Neural cell (in vitro differentiated cells): Measurements from ENCODE around the gene KDM2A.

Source experiments
- CTCF ChIP-seq: fragments of 450-650 bp; IDR thresholded peaks from 2 replicates; pipeline ENCODE4 v1.5.1; 2014; ENCODE audit warnings: antibody characterized with exemption, mild to moderate bottlenecking, moderate library complexity; ENCODE audit not compliant: poor library complexity, severe bottlenecking
- RAD21 ChIP-seq: fragments of 450-650 bp; conservative IDR thresholded peaks from 2 replicates; pipeline ENCODE4 v1.6.1; 2014; ENCODE audit warnings: antibody characterized with exemption, mild to moderate bottlenecking, moderate library complexity
- TF ChIP-seq, protein P1 (sequence below): IDR thresholded peaks from 2 replicates; pipeline ENCODE4 v1.6.1; 2012; ENCODE audit warnings: borderline replicate concordance

GRCh38 chr11:67197606-67198005 is 78.5 kb downstream of the KDM2A start:
- TF ChIP-seq CTCF (no peak), RAD21 (no peak)
- TF ChIP-seq, protein P1, sequence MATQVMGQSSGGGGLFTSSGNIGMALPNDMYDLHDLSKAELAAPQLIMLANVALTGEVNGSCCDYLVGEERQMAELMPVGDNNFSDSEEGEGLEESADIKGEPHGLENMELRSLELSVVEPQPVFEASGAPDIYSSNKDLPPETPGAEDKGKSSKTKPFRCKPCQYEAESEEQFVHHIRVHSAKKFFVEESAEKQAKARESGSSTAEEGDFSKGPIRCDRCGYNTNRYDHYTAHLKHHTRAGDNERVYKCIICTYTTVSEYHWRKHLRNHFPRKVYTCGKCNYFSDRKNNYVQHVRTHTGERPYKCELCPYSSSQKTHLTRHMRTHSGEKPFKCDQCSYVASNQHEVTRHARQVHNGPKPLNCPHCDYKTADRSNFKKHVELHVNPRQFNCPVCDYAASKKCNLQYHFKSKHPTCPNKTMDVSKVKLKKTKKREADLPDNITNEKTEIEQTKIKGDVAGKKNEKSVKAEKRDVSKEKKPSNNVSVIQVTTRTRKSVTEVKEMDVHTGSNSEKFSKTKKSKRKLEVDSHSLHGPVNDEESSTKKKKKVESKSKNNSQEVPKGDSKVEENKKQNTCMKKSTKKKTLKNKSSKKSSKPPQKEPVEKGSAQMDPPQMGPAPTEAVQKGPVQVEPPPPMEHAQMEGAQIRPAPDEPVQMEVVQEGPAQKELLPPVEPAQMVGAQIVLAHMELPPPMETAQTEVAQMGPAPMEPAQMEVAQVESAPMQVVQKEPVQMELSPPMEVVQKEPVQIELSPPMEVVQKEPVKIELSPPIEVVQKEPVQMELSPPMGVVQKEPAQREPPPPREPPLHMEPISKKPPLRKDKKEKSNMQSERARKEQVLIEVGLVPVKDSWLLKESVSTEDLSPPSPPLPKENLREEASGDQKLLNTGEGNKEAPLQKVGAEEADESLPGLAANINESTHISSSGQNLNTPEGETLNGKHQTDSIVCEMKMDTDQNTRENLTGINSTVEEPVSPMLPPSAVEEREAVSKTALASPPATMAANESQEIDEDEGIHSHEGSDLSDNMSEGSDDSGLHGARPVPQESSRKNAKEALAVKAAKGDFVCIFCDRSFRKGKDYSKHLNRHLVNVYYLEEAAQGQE: no peak
